SK-N-SH (cell line): Measurements from ENCODE around the gene CPS1. TPM values are rescaled to one million over a fixed set of nuclear protein-coding genes. Genes with fewer than 3 reads are reported as not detected.

Experiments used
- CTCF ChIA-PET: fragments of 300-600, 350-600 bp; formaldehyde crosslinking; extraction: SDS; loops from one replicate; lab custom pipeline; 2021; lab: Yijun Ruan, JAX
- POLR2A ChIA-PET: fragments of 350-600 bp; sonication (Branson Sonifier 250); formaldehyde crosslinking; extraction: SDS; loops from one replicate; lab custom pipeline; 2020; ENCODE audit warnings: antibody characterized with exemption, inconsistent platforms; lab: Yijun Ruan, JAX
- DNase-seq: peaks from one replicate; pipeline ENCODE4 v3.0.0; 2012
- H2AFZ ChIP-seq: fragments of 200-600 bp; sonication (generic); 2 replicates; pipeline ENCODE4 v1.8.1; 2016; ENCODE audit warnings: antibody characterized with exemption, mild to moderate bottlenecking, low read depth
- H3F3A ChIP-seq: fragments of 200-600 bp; sonication (generic); replicated peaks from 2 replicates; pipeline ENCODE3; 2016; ENCODE audit warnings: antibody characterized with exemption, mild to moderate bottlenecking; ENCODE audit not compliant: insufficient read depth
- H3K27ac ChIP-seq, 2 experiments: fragments of 200-500 bp in 1 of 2; fragments of 200-600 bp in 1 of 2; sonication (Bioruptor generic) in 1 of 2; sonication (generic), shearing (Covaris generic) in 1 of 2; 2 replicates each; pipeline versions ENCODE4 v1.5.1 to v1.6.1; 2014 to 2016; ENCODE audit warnings: low read depth in 2 of 2, inconsistent platforms in 1 of 2, low read length in 1 of 2, mild to moderate bottlenecking in 1 of 2, mixed read lengths in 1 of 2
- H3K27me3 ChIP-seq: fragments of 200-600 bp; sonication (generic), shearing (Covaris generic); 2 replicates; pipeline ENCODE4 v1.6.1; 2016; ENCODE audit warnings: mixed run types; ENCODE audit not compliant: insufficient read depth
- H3K36me3 ChIP-seq, 2 experiments: fragments of 200-500 bp in 1 of 2; fragments of 200-600 bp in 1 of 2; sonication (Bioruptor generic) in 1 of 2; sonication (generic) in 1 of 2; replicated peaks in 1 of 2; 2 replicates each; pipeline versions ENCODE3 to v1.5.1; 2014 to 2016; ENCODE audit warnings: low read length in 1 of 2, mild to moderate bottlenecking in 1 of 2; ENCODE audit not compliant: insufficient read depth in 2 of 2, control insufficient read depth in 1 of 2
- H3K4me1 ChIP-seq, 2 experiments: fragments of 200-500 bp in 1 of 2; fragments of 200-600 bp in 1 of 2; sonication (Bioruptor generic) in 1 of 2; sonication (generic), shearing (Covaris generic) in 1 of 2; 2 replicates each; pipeline versions ENCODE4 v1.5.1 to v1.6.1; 2014 to 2016; ENCODE audit warnings: low read depth in 1 of 2, low read length in 1 of 2, mixed run types in 1 of 2; ENCODE audit not compliant: insufficient read depth in 2 of 2, control insufficient read depth in 1 of 2
- H3K4me2 ChIP-seq: fragments of 200-600 bp; sonication (generic), shearing (Covaris generic); 2 replicates; pipeline ENCODE4 v1.6.1; 2017; ENCODE audit warnings: mixed run types
- H3K4me3 ChIP-seq, 2 experiments: fragments of 200-500 bp in 1 of 2; fragments of 200-600 bp in 1 of 2; sonication (Bioruptor generic) in 1 of 2; sonication (generic), shearing (Covaris generic) in 1 of 2; 2 replicates each; pipeline versions ENCODE4 v1.5.1 to v1.8.1; 2014 to 2016; ENCODE audit warnings: low read depth in 2 of 2, inconsistent platforms in 1 of 2, low read length in 1 of 2, mild to moderate bottlenecking in 1 of 2, mixed read lengths in 1 of 2, moderate library complexity in 1 of 2
- H3K79me2 ChIP-seq: fragments of 200-600 bp; sonication (generic); 2 replicates; pipeline ENCODE4 v1.8.1; 2017; ENCODE audit warnings: mild to moderate bottlenecking; ENCODE audit not compliant: insufficient read depth
- H3K9ac ChIP-seq: fragments of 200-600 bp; sonication (generic); 2 replicates; pipeline ENCODE4 v1.6.1; 2017; ENCODE audit warnings: mixed run types
- H3K9me2 ChIP-seq: fragments of 200-600 bp; sonication (generic); 2 replicates; pipeline ENCODE4 v1.6.1; 2017; ENCODE audit warnings: mixed run types
- H3K9me3 ChIP-seq: fragments of 200-600 bp; sonication (generic); 2 replicates; pipeline ENCODE4 v1.6.1; 2017; ENCODE audit warnings: mixed run types, mild to moderate bottlenecking, moderate library complexity
- H4K20me1 ChIP-seq: fragments of 200-600 bp; sonication (generic); 2 replicates; pipeline ENCODE4 v1.6.1; 2017; ENCODE audit warnings: mild to moderate bottlenecking, mixed run types; ENCODE audit not compliant: insufficient read depth
- CHD2 ChIP-seq: fragments of 150-350 bp; IDR thresholded peaks from 2 replicates; pipeline ENCODE4 v1.6.1; 2018; ENCODE audit warnings: low read length; ENCODE audit not compliant: partially characterized antibody
- CTCF ChIP-seq: fragments of 200-600 bp; sonication (generic); IDR thresholded peaks from 2 replicates; pipeline ENCODE4 v1.6.1; 2017; ENCODE audit warnings: antibody characterized with exemption, mild to moderate bottlenecking, moderate library complexity
- ELF1 ChIP-seq: IDR thresholded peaks from 2 replicates; pipeline ENCODE4 v1.4.0; 2012
- EP300 ChIP-seq, 2 experiments: IDR thresholded peaks; 2 replicates each; pipeline versions ENCODE4 v1.4.0 to v1.6.1; 2012; ENCODE audit warnings: borderline replicate concordance in 1 of 2, low read depth in 1 of 2, low read length in 1 of 2
- FOXJ3 ChIP-seq: sonication (generic); formaldehyde crosslinking; IDR thresholded peaks from 2 replicates; pipeline ENCODE4 v1.5.1; 2020; ENCODE audit warnings: mild to moderate bottlenecking, missing genetic modification reagents
- FOXM1 ChIP-seq: IDR thresholded peaks from 2 replicates; pipeline ENCODE4 v1.4.0; 2012; ENCODE audit warnings: low read depth, mild to moderate bottlenecking
- GATA2 ChIP-seq: sonication (generic); formaldehyde crosslinking; IDR thresholded peaks from 2 replicates; pipeline ENCODE4 v1.5.0; 2020; ENCODE audit warnings: mild to moderate bottlenecking, missing genetic modification reagents
- IRF3 ChIP-seq: fragments of 150-350 bp; IDR thresholded peaks from 2 replicates; pipeline ENCODE4 v1.6.1; 2016; ENCODE audit warnings: mild to moderate bottlenecking, low read depth, low read length
- JUND ChIP-seq: IDR thresholded peaks from 2 replicates; pipeline ENCODE4 v1.4.0; 2012
- MXI1 ChIP-seq: IDR thresholded peaks from 2 replicates; pipeline ENCODE4 v1.6.1; 2012; ENCODE audit warnings: mild to moderate bottlenecking, low read depth, low read length, improper control_type of control experiment
- NFIC ChIP-seq: IDR thresholded peaks from 2 replicates; pipeline ENCODE4 v1.4.0; 2012; ENCODE audit warnings: borderline replicate concordance
- PBX3 ChIP-seq: IDR thresholded peaks from 2 replicates; pipeline ENCODE4; 2012
- REST ChIP-seq: IDR thresholded peaks from 2 replicates; pipeline ENCODE4 v1.6.1; 2012; ENCODE audit warnings: mild to moderate bottlenecking, low read depth, low read length, moderate library complexity
- SIN3A ChIP-seq: IDR thresholded peaks from 2 replicates; pipeline ENCODE4 v1.6.1; 2012; ENCODE audit warnings: low read depth, mild to moderate bottlenecking, low read length, moderate library complexity, borderline replicate concordance
- SMC3 ChIP-seq: IDR thresholded peaks from 2 replicates; pipeline ENCODE4 v1.6.1; 2012; ENCODE audit warnings: low read depth, low read length, improper control_type of control experiment
- TCF12 ChIP-seq: IDR thresholded peaks from 2 replicates; pipeline ENCODE4 v1.4.0; 2012
- TEAD4 ChIP-seq: IDR thresholded peaks from 2 replicates; pipeline ENCODE4 v1.4.0; 2012; ENCODE audit warnings: mild to moderate bottlenecking, borderline replicate concordance; ENCODE audit not compliant: insufficient read depth
- YY1 ChIP-seq: IDR thresholded peaks from 2 replicates; pipeline ENCODE4 v1.4.0; 2012; ENCODE audit warnings: low read depth, mild to moderate bottlenecking
- WGBS: methylation state at CpG from one replicate; pipeline ENCODE4 v1.1.6; 2017; ENCODE audit warnings: low lambda C conversion rate; 5-methylcytosine and 5-hydroxymethylcytosine counted together
- polyA plus RNA-seq, 3 experiments: library from polyadenylated mRNA; depleted of rRNA; stranded (reverse); fragments of >200 nt; gene quantifications; 2 replicates each; pipeline ENCODE4 v1.2.3, GENCODE V29; 2012

CPS1 gene
- polyA plus RNA-seq, 1 of the 3 experiments (the other 2 are of a cell fraction) = 9.2 TPM

GRCh38 chr2:210715560-210716082 lies 159.2 kb downstream of the CPS1 start:
- WGBS = 50% methylated on average over 5 of the region's 5 CpGs
- Histone ChIP-seq H3K9me2 (no peaks in the 10 kb centered on the region), H3K27me3 (no peaks in the 10 kb centered on the region), H3K4me1 (no peaks in the 10 kb centered on the region; a peak in 2 of 4 replicates), H3K4me3 (no peak overlapping the region), H3K9ac (no peak overlapping the region), H3F3A (no peaks in the 10 kb centered on the region), H3K9me3 (no peaks in the 10 kb centered on the region), H3K36me3 (peaks cover 0 to 3% of the 10 kb centered on the region in 2 experiments), H4K20me1 (no peaks in the 10 kb centered on the region), H2AFZ (no peak overlapping the region), H3K27ac (no peak overlapping the region), H3K4me2 (no peak overlapping the region), H3K79me2 (no peaks in the 10 kb centered on the region)
- DNase-seq = no peak
- POLR2A ChIA-PET = no interaction called here
- CTCF ChIA-PET = no interaction called here
- no peak for TF ChIP-seq PBX3
- TF ChIP-seq MXI1 = no peak
- TF ChIP-seq FOXM1 = no peak
- no peak for TF ChIP-seq SMC3

GRCh38 chr2:210718503-210718902 lies 162.1 kb downstream of the CPS1 start:
- H3K9me2 ChIP-seq = no peaks in the 10 kb centered on the region
- H3K9me3 ChIP-seq = no peaks in the 10 kb centered on the region
- H3K36me3 ChIP-seq = no peaks in the 10 kb centered on the region
- no peak for DNase-seq
- TF ChIP-seq TCF12 = no peak
- TF ChIP-seq CHD2 = no peak
- peak; percentile 40; the same call in 1 of the 2 replicates for TF ChIP-seq GATA2
- no peak for TF ChIP-seq JUND
- no peak for TF ChIP-seq IRF3
- TF ChIP-seq CTCF = no peak
- TF ChIP-seq EP300 (IDR thresholded peaks at IDR 0.05; ENCODE audit: borderline replicate concordance in 1 of 2, low read depth in 1 of 2, low read length in 1 of 2) = peak in 1 of 2 experiments; percentile 7; a peak in 1 of 4 replicates
- no peak for TF ChIP-seq SIN3A
- no peak for TF ChIP-seq SMC3
- TF ChIP-seq FOXJ3 (CRISPR knock-in tag) = no peak
- no peak for TF ChIP-seq FOXM1
- TF ChIP-seq ELF1 = no peak
- TF ChIP-seq NFIC = no peak
- no peak for TF ChIP-seq REST
- no peak for TF ChIP-seq TEAD4
- no peak for TF ChIP-seq YY1
- H3K4me1 ChIP-seq = no peaks in the 10 kb centered on the region; a peak in 2 of 4 replicates
- no peak overlapping the region for H3K4me2 ChIP-seq
- H3F3A ChIP-seq = no peaks in the 10 kb centered on the region
- H3K27me3 ChIP-seq = no peaks in the 10 kb centered on the region
- ChIA-PET POLR2A (no interaction called here), CTCF (no interaction called here)
- no peak overlapping the region for H2AFZ ChIP-seq
- no peak overlapping the region for H3K27ac ChIP-seq
- no peak overlapping the region for H3K9ac ChIP-seq
- WGBS = 6% methylated on average over 3 of the region's 3 CpGs
- no peaks in the 10 kb centered on the region for H3K79me2 ChIP-seq
- H4K20me1 ChIP-seq = no peaks in the 10 kb centered on the region
- no peak overlapping the region for H3K4me3 ChIP-seq
